ENCODE data around the gene GULP1.
"Not testable (repeated sequence)": the region's sequence is repeated elsewhere in the genome, so short reads cannot be mapped to it uniquely, and the experiment has no call there.

Gene GULP1

DNA sequence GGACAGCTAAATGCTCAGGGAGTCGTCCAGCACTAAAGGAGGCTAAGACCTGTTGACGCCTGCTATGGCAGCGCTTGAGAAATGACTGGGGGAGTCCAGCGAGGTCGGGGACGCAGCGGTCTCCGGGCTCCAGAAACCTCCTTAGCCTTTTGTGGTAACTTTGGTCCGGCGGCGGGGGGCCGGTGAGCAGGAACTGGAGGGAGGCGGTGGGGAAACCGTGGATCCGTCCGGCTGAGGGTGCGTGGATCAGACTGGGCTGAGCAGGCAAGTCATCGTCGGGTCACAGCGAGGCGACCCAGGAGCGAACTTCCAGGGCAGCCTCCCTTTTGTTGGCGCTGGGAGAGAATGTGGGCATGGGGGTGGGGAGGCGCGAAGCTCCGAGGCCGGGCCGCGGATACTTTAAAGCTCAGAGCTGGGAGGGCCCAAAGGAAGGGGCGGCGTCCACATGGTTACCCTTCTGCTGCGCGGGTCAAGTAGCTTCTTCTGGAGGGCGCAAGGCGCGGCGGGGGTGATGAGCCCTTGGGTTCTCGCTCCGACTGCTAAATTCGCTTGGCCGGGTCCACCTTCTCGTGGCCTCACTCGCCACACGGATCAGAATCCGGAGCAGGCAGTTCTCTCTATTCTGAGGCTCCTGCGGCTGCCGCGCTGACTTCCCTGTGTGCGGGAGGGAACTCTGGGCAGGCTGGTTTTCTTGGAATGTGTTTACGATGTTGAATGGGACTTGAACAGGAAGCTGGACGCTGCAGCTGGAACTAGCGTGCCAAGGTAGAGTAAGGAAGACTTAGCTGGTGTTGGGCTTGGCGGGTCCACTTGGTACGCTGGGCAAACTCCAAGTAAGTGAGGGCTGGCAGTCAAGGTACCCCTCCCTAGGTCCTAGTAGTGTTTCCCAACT, 920 bp downstream of the GULP1 start:
- no peak for DNase-seq (ENCODE audit: low read depth in 2 of 2, low spot score in 1 of 2)

DNA sequence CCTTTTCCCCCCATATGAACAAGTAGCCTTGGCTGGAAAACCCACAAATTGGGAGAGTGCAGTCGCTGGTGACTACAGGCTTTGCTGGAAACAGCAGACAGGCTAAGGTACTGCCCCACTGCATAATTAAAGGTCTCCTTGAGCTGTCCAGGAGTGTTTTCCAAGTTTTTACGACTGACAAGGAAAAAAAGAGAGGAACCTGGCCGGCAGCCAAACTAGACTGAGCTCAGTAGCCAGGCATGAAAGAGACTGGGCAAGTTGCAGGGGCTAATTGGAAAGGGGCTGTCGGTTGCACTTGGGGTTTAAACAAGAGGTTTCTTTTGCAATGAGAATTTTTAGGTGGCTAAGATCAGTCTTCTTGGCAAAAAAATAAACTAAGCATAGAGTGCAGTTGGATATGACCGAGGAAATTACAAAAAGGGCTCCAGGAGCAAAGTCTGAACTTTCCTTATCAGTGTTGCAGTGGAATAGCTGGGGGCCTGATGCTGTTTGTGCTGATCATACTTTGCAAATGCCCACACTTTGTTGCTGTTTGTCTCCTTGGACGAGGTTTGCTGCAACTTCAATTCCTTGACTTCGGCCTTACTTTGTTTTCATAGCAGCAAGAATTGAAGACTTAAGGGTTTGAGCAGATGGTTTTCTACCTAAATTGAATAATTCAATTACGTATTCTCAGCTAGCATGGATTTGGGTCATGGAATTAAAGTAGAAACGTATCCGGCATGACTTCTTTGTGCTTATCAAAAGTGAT, 2.1 kb downstream of the GULP1 start:
- DNase-seq (ENCODE audit: low read depth in 2 of 2, low spot score in 1 of 2), result no peak

DNA sequence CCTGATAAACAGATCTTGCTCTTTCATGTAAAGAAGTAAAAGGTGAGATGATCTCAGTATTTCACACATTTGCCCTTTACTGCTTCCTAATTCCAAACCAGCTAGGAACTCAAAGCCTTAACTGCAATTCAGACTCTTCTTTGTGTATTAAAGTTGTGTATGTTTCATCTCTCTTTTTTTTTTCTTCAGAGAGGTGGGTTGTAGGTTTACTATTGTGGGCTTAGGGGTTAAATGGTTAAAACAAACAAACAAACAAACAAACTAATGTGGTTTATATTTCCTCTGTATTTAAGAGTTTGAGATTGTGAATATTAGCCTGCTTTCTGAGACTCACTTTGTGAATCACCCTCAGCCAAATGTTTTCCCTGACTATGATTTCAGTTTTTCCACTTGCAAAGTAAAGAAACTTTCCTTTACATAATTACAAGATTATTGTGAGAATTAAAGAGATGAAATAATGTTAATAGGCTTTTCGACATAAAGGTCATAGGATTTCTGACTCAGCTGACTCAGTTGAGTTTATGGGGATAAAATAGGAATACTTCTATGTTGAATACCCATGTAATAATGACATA, 2.8 kb downstream of the GULP1 start:
- no peak for DNase-seq (ENCODE audit: low read depth in 2 of 2, low spot score in 1 of 2)

DNA sequence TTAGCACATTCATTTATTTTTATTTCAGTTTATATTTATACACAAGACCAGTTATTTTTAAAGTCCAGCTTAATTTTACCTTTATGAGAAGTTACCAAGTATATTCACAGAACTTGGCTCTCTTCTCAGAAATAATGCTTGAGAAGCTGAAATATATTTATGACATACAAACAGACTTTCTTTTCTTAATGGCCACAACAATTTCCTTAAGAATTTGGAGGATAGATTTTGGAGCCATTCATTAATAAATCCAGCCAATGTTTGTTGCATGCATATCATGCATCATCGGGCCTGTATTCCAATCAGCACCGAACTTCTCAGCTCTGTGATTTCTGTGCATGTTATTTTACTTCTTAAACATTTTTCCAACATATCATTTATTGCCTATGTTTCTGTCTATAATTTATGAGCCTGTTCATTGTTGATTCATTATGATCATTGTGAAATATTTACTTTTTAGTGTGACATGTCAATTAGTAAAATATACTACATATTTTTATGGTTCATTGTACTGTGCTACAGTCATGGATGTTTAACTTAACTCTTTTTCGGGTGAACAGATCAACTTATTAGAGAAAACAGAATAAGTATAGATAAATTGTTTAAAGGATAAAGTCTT, 3.5 kb downstream of the GULP1 start:
- DNase-seq (ENCODE audit: low read depth in 2 of 2, low spot score in 1 of 2), result no peak

GRCh38 chr2:188297978-188298377, 6.3 kb downstream of the GULP1 start:
- DNase-seq (ENCODE audit: low read depth in 2 of 2, low spot score in 1 of 2), result no peak

DNA sequence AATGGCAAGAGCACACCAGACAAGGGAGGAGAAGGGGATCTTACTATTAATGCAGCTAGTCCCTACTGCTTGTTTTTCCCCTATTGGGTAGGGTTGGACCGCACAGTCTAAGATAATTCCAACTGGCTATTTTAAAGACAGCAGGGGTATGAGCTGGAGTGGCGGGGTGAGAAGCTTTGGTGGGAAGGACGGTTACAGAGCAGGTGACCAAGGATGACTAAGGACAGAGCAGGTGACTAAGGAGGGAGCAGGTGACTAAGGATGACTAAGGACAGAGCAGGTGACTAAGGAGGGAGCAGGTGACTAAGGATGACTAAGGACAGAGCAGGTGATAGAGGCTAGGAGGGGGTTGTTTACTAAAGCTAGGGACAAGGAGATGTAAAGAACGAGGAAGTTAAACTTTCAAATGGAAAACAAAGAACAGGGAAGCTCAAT, 7.3 kb downstream of the GULP1 start:
- not testable (repeated sequence) for DNase-seq (ENCODE audit: low read depth in 2 of 2, low spot score in 1 of 2)

DNA sequence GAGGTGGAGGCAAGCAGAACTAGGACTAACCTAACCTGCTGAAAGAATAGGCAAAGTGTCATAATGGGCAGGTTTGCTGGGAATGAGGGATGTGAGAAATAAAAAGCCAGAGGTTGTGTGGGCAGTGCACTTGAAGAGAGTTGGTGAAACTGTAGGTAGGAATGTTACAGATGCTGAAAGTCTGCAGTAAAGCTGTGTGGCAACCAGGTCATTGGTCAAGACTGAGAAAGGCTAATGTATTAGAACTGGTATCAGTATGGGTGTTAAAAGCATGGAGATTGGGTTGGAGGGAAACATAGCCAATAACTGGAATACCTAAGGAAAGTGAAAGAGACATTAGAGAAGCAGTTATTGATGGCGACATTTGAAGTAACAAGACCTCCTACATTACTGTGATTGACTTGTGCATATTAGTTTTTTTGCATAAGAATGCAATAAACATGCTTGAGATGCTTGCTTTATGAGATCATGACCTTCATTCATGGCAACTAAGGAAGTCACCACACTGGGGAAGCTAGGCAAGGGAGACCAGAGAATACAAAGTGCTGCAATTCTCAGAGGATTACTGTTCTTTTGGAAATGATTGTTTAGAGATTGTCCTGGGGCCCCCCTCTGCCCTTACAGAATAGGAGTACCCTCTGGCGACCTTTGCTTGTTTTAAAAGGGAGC, 11.8 kb downstream of the GULP1 start:
- no peak for DNase-seq (ENCODE audit: low read depth in 2 of 2, low spot score in 1 of 2)

GRCh38 chr2:188305271-188305670, 13.6 kb downstream of the GULP1 start:
- no peak for DNase-seq (ENCODE audit: low read depth in 2 of 2, low spot score in 1 of 2)

GRCh38 chr2:188306271-188306670, 14.6 kb downstream of the GULP1 start:
- no peak for DNase-seq (ENCODE audit: low read depth in 2 of 2, low spot score in 1 of 2)

DNA sequence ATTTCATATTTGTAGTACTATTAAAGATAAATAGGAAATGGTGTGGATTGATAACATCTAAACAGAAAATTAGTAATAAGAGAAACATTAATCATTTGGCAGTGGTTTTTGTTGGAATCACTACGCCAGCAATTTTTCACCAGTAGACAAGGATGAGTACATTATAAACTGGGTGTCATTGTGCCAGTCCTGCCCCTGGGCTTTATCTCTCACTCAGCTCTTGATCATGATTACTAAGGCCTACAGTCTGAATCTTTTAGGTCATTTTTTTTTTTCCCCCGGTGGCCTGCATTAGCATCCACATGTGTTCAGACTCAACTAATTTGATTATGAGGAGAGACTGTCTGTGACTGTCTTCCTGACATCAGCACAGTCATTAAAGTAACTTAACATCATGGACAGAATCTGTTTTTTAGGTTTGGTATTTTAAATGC, 16.2 kb downstream of the GULP1 start:
- DNase-seq (ENCODE audit: low read depth in 2 of 2, low spot score in 1 of 2), result no peak

- DNase-seq (ENCODE audit: low read depth in 2 of 2, low spot score in 1 of 2), result no peak
These were observed 16.8 kb downstream of the GULP1 start for GRCh38 chr2:188308483-188308882.

DNA sequence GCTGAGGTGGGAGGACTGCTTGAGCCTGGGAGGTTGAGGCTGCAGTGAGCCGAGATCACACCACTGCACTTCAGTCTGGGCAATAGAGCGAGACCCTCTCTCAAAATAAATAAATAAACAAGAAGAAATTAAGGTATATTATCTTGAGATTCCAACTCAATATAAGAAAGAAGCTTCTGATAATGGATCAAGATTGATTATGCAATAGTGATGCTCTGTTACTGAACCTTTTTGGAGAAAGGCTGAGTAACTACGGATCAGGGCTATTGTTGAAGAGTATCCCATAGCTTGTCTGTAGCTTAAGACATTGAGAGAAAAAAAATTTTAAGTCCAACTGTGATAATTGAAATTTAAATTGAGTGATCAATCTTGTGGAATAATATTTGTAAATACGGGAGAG, 17.7 kb downstream of the GULP1 start:
- DNase-seq (ENCODE audit: low read depth in 2 of 2, low spot score in 1 of 2), result no peak

DNA sequence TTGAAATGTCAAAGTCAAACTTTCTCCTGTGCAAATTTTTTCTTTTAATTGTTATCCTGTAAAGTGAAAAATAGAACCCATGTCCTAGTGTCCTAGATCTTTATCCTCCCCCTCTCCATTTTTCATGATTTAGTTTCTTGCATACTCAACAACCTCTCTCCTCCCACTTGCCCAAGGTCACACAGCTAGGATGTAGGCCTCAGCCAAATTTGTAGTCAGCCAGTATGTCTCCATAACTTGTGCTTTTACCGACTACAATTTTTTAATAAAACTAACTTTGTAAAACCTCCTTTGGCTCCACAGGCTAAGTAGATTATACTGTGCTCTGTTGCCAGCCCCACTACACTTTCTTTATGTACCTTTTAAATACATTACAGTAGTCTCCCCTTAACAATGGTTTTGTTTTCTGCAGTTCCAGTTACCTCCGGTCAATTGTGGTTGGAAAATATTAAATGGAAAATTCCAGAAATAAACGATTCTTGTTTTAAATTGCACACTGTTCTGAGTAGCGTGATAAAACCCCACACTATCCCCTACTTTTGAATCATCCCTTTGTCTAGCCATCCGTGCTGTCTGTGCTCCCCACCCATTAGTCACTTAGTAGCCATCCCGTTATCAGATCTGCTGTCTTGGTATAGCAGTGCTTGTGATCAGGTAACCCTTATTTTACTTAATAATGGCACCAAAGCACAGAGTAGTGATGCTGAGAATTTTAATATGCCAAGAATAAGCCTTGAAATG, 22.8 kb downstream of the GULP1 start:
- no peak for DNase-seq (ENCODE audit: low read depth in 2 of 2, low spot score in 1 of 2)

GRCh38 chr2:188315750-188316149, 24.1 kb downstream of the GULP1 start:
- no peak for DNase-seq (ENCODE audit: low read depth in 2 of 2, low spot score in 1 of 2)

GRCh38 chr2:188316342-188316741, 24.7 kb downstream of the GULP1 start:
- DNase-seq (ENCODE audit: low read depth in 2 of 2, low spot score in 1 of 2), result no peak

- DNase-seq (ENCODE audit: low read depth in 2 of 2, low spot score in 1 of 2), result no peak
These were observed 25.2 kb downstream of the GULP1 start for GRCh38 chr2:188316791-188317423.

DNA sequence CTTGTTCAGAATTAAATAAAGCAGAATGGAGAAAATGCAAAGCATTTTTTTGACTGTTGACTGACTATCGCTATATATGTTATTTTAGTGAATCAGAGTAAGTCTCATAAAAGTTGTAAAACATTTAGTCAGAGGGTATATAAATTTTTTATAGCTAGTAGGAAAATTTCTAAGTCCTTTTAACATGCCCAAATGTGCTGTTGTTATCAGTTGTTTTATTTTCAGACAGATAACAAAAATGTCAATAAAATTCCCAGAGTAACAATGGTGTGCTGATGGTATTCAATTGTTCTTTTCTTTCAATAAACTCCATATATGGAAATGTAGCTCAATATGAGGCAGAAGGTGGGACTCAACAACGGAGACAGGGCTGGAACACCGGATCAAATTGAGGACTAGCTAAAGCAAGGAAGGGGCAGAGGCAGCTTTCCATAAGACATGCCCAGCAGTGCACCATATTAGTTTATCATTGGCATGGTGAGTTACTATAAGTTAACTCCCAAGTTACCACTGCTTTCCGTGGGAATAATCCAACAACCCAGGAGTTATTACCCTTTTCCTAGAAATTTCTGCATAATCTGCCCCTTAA, 26.6 kb downstream of the GULP1 start:
- no peak for DNase-seq (ENCODE audit: low read depth in 2 of 2, low spot score in 1 of 2)

GRCh38 chr2:188319838-188320237, 28.2 kb downstream of the GULP1 start:
- no peak for DNase-seq (ENCODE audit: low read depth in 2 of 2, low spot score in 1 of 2)

DNA sequence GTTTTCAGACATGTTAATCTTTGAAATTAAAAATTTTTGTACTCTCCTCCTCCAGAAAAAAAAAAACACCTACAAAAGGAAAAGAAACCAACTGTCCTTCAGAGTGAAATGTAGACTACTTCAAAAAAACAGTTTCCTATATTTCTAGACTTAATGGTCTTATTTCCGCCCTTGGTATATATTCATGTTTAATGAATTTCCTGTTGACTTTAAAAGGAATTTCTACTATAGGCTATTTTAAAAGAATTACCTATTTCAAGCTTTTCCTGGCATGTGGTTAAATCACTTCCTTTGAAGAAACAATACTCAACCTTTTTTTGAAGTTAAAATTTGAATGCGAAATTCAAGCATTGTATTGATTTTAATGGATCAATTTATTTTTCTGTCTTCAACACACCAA, 29.2 kb downstream of the GULP1 start:
- DNase-seq (ENCODE audit: low read depth in 2 of 2, low spot score in 1 of 2), result no peak
